ENCODE measurements around the gene USB1.
A peak's percentile ranks its signal among the peaks of the same experiment; 100 is the strongest.
"Not testable (repeated sequence)": the region's sequence is repeated elsewhere in the genome, so short reads cannot be mapped to it uniquely, and the experiment has no call there.

USB1 gene

DNA sequence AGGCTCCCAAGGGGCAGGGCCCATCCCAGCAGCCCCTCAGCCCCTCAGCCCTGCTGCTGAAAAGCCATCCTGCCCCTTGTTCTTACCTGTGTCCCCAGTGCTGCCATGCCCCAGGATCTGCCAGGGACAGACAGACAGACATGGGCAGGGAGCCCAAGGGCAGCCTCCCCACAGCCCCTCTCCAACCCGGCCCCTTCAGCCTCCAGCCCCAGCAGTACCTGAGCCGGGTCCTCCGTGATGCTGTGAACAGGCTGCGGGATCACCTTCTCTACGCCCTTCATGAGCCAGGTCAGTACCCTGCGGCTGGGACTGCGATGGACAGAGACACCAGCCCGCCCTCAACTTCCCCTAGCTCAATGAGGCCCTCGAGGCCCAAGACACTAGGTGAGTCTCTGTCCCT lies 38.5 kb upstream of the USB1 start:
- Mint-ChIP-seq H3K36me3 (no peaks in the 10 kb centered on the region), H3K4me1 (no peaks in the 10 kb centered on the region), H3K4me3 (no peak overlapping the region), H3K27ac (no peak overlapping the region), H3K9me3 (peaks cover 2% of the 10 kb centered on the region), H3K27me3 (peaks cover 54% of the 10 kb centered on the region)
- ATAC-seq, result no peak

DNA sequence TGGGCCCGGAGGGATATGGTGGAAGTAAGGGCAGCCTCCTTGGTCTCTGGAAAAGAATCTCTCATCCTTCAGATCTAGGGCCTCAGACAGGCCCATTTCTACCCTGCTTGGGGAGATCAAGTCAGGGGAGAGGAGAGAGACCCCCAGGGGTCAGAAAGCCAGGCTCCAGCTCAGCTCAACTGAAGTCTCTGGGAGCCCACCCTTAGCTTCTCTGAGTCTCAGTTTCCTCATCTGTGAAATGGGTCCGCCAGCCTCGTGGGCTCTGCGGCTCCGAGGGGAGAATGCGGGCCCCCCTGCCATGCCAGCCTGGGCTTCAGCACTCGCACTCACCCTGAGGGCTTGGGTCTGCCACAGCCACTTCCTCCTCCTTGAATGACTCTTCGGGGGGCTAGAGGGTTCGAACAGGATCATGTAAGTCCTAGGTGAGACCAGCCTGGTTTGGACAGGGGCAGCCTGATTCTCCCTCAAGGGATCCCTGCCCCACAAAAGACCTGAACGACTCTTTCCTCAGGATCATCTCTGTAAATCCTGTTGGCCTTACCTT lies 37.0 kb upstream of the USB1 start:
- Mint-ChIP-seq H3K27me3 (peaks cover 40% of the 10 kb centered on the region), H3K27ac (no peak overlapping the region), H3K9me3 (peaks cover 2% of the 10 kb centered on the region), H3K36me3 (no peaks in the 10 kb centered on the region), H3K4me1 (no peaks in the 10 kb centered on the region), H3K4me3 (no peak overlapping the region)
- no peak for ATAC-seq

DNA sequence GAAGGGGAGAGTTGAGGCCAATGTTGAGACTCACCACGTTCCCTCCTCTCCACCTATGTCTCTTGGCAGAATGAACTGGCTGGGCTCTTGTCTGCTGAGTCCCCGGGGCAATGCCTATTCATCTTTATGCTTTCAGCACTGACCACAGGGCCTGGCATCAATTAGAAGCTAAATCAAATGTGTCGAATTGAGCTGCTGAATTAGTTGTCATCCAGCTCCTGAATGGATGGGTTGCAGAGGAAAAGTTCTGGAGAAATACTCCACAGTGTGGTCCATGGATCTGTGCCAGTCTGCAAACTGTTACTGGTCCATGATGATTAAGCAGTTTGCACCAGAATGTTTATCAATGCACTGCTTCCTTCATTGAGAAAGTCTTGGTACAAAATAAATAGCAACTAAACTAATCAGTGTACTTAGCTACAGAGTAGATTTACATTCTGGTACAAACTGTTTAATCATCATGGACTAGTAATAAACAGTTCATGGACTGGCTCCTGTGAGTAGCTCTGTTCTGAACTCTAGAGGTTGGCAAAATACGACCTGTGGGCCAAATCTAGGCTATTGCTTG lies 34.9 kb upstream of the USB1 start:
- no peak overlapping the region for H3K4me3 Mint-ChIP-seq
- H3K27ac Mint-ChIP-seq, result no peak overlapping the region
- peaks cover 2% of the 10 kb centered on the region for H3K9me3 Mint-ChIP-seq
- no peak for ATAC-seq
- no peaks in the 10 kb centered on the region for H3K4me1 Mint-ChIP-seq
- peaks cover 40% of the 10 kb centered on the region for H3K27me3 Mint-ChIP-seq
- H3K36me3 Mint-ChIP-seq, result no peaks in the 10 kb centered on the region

DNA sequence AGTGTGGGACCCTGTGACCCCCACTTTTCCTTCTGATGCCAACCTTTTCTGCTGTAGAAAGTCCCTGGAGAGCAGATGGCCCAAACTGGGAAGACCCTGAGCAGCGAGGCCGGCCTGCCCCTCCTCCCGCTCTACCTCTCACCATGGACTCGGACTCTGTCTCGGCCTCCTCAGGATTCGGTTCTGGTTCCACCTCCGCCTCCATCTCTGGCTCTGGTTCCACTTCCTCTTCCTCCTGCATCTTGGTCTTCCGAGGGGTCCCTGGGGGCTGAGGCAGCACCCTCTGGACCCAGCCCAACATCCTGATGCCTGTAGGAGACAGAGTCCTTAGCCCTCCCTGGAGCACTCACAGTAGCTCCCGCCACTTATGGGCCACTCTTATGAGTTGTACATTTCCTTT lies 34.2 kb upstream of the USB1 start:
- Mint-ChIP-seq H3K27ac (no peak overlapping the region), H3K9me3 (peaks cover 2% of the 10 kb centered on the region), H3K36me3 (no peaks in the 10 kb centered on the region), H3K4me3 (no peak overlapping the region), H3K4me1 (no peaks in the 10 kb centered on the region), H3K27me3 (peaks cover 40% of the 10 kb centered on the region)
- no peak for ATAC-seq

DNA sequence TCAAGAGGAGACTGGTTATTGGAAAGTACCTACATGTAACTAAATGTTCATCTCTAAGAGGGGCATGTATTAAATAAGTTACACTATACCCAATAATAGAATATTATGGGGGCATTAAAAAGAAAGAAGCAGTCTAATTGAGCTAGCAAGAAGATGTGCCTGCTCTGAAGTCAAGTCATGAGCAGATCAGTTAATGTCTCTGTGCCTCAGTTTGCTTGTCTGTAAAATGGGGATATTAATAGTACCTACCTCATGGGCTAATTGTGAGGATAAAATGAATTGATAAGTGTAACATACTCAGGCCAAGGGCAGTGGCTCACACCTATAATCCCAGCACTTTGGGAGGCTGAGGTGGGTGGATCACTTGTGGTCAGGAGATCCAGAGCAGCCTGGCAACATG lies 33.3 kb upstream of the USB1 start:
- Mint-ChIP-seq H3K4me3 (no peak overlapping the region), H3K9me3 (peaks cover 2% of the 10 kb centered on the region), H3K27ac (no peak overlapping the region), H3K27me3 (peaks cover 40% of the 10 kb centered on the region), H3K36me3 (no peaks in the 10 kb centered on the region), H3K4me1 (no peaks in the 10 kb centered on the region)
- ATAC-seq, result no peak

DNA sequence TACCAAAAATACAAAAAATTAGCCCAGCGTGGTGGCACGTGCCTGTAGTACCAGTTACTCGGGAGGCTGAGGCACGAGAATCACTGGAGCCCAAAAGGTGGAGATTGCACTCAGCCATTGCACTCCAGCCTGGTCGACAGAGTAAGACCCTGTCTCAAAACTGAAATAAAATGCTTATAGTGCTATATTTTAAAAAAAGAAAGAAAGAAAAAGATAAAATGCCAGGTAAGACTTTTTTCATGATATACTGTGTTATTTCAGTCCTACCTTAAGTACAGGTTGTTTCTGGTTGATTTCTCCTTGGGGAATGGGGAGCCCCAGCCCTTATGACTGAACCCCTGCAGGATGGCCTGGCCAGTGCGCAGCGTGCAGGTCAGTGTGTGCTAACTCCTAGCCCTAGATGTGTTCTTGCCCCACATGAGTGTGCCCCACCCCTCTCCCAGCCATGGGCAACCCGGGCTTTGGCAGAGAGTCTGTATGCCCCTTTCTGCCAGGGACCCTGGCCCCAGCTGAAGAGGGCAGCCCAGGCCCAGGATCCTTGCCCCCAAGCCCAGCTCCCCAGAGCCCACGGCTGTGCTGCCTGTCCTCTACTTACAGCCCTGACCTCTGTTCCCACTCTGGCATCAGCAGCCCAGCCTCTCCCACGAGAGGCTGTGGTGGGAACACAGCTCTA lies 31.6 kb upstream of the USB1 start:
- Mint-ChIP-seq H3K27me3 (peaks cover 39% of the 10 kb centered on the region), H3K27ac (no peak overlapping the region), H3K36me3 (no peaks in the 10 kb centered on the region), H3K9me3 (peaks cover 2% of the 10 kb centered on the region), H3K4me3 (no peak overlapping the region), H3K4me1 (no peaks in the 10 kb centered on the region)
- peak; percentile 18 for ATAC-seq

DNA sequence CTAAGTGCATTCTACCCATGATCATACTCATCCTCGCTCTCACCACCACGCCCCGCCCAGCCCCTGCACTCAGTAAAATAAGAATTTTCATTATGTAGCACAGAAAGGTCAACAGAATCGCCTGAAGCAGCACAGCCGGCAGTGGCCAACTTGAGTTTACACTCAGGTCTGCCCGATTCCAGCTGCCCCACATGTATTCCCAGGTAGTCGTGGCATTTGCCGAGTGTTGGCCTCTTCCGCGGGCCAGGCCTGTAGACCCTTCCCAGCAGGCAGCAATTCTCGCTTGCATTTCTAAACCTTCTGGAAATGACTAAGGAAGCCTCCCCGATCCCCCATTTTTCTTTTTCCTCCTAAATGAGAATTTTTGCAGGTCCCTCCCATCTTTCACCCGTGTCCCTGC lies 30.9 kb upstream of the USB1 start:
- Mint-ChIP-seq H3K27ac (no peak overlapping the region), H3K36me3 (no peaks in the 10 kb centered on the region), H3K27me3 (peaks cover 39% of the 10 kb centered on the region), H3K4me3 (no peak overlapping the region), H3K4me1 (no peaks in the 10 kb centered on the region), H3K9me3 (no peaks in the 10 kb centered on the region)
- no peak for ATAC-seq

DNA sequence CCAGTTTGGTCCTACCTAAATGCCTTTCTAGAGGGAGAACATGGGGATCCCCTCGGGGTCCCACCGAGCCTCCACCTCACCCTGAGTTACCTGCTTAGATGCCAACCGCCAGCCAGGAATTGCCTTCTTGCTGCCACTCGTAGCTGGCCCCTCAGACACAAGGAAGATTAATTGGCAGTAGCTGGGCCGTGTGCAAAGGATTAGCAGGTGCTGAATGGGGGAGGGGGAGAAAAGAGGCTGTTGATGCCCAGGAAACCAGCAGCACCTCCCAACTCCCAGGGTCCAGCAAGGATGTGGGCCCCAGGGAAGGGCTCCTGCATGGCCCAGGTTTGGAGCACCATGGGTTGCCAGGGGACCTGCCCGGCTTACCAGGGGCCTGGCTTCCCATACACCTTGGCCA lies 30.2 kb upstream of the USB1 start, which contains the start of gene CNGB1:
Gene CNGB1, minus strand, starts transcription at position 159 of the 400 bp plus-strand sequence. CDS start 3,842 bp downstream, outside the sequence.
- Mint-ChIP-seq H3K4me1 (no peaks in the 10 kb centered on the region), H3K9me3 (no peaks in the 10 kb centered on the region), H3K4me3 (no peak within 1 kb of the TSS), H3K27ac (no peak within 1 kb of the TSS), H3K36me3 (no peaks in the 10 kb centered on the region), H3K27me3 (peaks cover 39% of the 10 kb centered on the region)
- ATAC-seq, result no peak

DNA sequence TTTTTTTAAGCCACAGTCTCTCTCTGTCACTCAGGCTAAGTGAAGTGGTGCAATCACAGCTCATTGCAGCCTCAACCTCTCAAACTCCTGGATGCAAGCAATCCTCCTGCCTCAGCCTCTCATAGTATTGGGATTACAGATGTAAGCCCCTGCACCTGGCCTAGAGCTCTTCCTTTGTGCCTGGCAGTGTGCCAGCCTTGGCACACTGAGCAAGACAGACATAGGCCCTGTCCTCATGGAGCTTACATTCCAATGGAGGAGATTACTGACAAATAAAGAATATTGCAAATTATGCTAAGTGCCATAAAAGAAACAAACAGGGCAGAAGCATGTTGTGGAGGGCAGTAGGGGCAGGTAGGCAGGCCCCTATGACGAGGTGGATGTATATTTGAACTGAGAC lies 29.4 kb upstream of the USB1 start:
- ATAC-seq, result no peak
- H3K36me3 Mint-ChIP-seq, result no peaks in the 10 kb centered on the region
- H3K27me3 Mint-ChIP-seq, result peaks cover 39% of the 10 kb centered on the region
- no peak overlapping the region for H3K4me3 Mint-ChIP-seq
- H3K9me3 Mint-ChIP-seq, result no peaks in the 10 kb centered on the region
- no peak overlapping the region for H3K27ac Mint-ChIP-seq
- no peaks in the 10 kb centered on the region for H3K4me1 Mint-ChIP-seq

DNA sequence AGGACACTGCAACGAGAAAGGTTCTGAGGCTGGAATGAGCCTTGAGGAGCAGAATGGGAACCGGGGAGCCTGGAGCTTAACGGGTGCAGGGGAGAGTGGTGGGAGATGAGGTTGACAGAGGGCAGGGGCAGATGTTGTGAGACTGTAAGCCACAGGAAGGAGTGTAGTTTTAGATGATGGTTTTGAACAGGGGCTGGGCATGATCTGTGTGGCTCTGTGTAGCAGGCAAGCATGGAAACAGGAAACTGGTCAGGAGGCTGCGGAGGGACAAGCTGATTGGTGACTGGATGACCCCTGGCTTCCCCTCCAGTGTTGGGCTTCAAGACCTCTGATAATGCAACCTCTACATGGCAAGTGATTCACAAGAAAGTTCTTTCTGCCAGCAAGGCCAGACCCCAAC lies 28.9 kb upstream of the USB1 start:
- Mint-ChIP-seq H3K9me3 (no peaks in the 10 kb centered on the region), H3K4me1 (no peaks in the 10 kb centered on the region), H3K4me3 (no peak overlapping the region), H3K27me3 (peaks cover 39% of the 10 kb centered on the region), H3K36me3 (no peaks in the 10 kb centered on the region), H3K27ac (no peak overlapping the region)
- no peak for ATAC-seq

DNA sequence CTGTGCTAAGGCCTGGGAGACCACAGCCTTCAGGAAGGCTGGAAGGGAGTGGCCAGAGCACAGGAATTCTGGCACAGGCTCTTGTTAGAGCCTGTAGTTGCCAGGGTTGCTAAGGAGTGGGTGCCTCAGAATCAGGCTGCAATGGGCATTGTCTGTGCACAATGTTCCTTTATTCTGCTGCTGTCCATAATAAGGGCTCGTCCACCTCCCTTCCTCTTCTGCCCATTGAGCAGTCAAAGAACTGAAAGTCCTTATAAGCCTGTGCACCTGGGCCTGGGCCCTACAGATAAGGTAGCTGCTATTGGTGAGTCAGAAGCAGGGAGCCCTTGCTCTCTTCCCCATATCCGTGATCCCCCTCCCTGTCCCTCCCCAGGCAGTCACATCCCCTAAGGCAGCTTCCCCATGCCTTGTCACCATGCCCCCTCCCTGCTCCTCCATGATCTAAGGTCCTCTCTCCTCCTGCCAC lies 24.8 kb upstream of the USB1 start:
- Mint-ChIP-seq H3K27ac (no peak overlapping the region), H3K36me3 (no peaks in the 10 kb centered on the region), H3K4me1 (no peaks in the 10 kb centered on the region), H3K9me3 (no peaks in the 10 kb centered on the region), H3K4me3 (no peak overlapping the region), H3K27me3 (peaks cover 43% of the 10 kb centered on the region)
- ATAC-seq, result no peak

DNA sequence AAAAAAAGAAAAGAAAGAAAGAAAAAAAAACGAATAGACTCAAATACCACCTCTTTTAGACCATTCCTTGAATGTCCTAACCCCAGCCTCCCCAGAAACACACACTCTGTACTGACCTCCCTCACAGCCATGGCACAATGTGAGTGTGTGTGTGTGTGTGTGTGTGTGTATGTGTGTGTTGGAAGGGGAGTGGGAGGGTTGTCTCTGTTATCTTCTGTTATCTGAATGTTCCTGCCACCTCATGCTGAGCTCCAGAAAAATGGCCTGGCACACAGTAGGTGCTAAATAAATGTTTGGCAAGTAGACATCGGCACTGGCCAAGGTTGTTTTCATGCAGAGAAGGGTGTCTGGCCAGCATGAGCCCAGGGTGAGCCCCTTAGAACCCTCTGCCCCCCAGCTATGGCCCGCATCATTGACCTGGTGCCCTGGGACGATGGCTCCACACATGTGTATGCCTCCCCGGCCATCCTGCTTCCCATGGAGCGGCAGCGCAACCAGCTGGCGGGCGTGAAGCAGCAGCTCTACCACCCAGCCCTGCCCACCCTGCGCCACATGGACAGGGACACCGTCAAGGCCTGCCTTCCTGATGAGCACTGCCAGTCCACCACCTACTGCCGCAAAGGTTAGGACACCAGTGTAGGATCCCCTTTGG lies 23.7 kb upstream of the USB1 start:
- H3K9me3 Mint-ChIP-seq, result no peaks in the 10 kb centered on the region
- no peak overlapping the region for H3K4me3 Mint-ChIP-seq
- H3K27me3 Mint-ChIP-seq, result peaks cover 43% of the 10 kb centered on the region
- ATAC-seq, result no peak
- H3K4me1 Mint-ChIP-seq, result peaks cover 6% of the 10 kb centered on the region
- no peak overlapping the region for H3K27ac Mint-ChIP-seq
- H3K36me3 Mint-ChIP-seq, result no peaks in the 10 kb centered on the region

DNA sequence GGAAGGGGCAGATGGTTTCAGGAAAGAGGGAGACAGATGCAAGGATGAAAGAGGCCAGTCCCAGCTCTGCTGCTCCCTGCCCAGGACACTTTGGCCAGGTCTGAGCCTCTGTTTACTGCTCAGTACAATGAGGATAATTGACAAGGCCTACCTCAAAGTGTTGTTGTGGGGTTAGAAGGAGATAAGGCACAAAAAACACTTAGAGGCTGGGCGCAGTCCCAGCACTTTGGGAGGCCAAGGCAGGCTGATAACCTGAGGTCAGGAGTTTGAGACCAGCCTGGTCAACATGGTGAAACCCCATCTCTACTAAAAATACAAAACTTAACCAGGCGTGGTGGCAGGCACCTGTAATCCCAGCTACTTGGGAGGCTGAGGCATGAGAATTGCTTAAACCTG lies 23.1 kb upstream of the USB1 start:
- H3K27me3 Mint-ChIP-seq, result peaks cover 38% of the 10 kb centered on the region
- H3K9me3 Mint-ChIP-seq, H3K4me3 Mint-ChIP-seq, H3K36me3 Mint-ChIP-seq, H3K27ac Mint-ChIP-seq, ATAC-seq, H3K4me1 Mint-ChIP-seq: not testable (repeated sequence)

DNA sequence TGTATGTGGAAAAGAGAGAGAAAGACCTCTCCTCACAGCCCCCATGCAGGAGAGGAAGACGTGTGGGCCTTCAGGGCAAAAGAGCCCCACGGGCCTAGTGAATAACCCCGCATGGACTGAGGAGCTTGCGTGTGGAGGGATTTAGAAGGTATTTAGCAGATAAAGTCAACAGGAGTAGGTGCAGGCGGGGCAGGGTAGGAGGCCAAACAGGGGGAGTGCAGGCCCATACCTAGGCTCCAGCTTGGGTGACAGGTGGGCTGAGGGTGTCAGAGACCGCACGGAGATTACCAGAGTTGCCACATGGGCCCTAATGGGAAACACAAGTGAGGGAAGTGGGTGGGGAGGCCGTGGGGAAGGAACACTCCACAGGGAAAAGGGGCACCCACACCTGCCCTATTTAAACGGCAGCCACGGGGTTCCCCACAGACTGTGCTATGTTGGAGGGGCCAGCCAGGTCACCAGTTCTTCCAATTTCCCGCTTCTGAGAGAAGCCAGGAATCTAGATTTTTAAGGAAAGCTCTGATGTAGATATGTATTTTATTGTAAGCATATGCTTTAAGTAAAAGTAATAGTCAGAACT lies 22.1 kb upstream of the USB1 start:
- no peaks in the 10 kb centered on the region for H3K9me3 Mint-ChIP-seq
- H3K27ac Mint-ChIP-seq, result no peak overlapping the region
- H3K4me3 Mint-ChIP-seq, result no peak overlapping the region
- H3K27me3 Mint-ChIP-seq, result peaks cover 37% of the 10 kb centered on the region
- peaks cover 7% of the 10 kb centered on the region for H3K4me1 Mint-ChIP-seq
- H3K36me3 Mint-ChIP-seq, result no peaks in the 10 kb centered on the region
- no peak for ATAC-seq

DNA sequence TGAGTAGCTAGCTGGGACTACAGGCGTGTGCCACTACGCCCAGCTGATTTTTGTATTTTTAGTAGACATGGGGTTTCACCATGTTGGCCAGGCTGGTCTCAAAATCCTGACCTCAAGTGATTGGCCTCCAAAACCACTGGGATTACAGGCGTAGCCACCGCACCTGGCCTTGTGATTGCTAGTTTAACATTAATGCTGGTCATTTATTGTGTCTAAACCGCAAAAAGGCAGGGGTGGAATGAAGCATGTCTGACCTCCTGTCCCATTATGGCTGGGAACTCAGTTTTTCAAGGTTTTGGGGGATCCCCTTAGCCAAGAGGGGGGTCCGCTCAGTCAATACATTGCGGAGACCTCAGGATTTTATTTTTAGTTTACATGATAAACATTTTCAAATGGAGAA lies 19.6 kb upstream of the USB1 start:
- Mint-ChIP-seq H3K4me3 (no peak overlapping the region), H3K27ac (no peak overlapping the region), H3K4me1 (peaks cover 23% of the 10 kb centered on the region), H3K27me3 (peaks cover 55% of the 10 kb centered on the region), H3K9me3 (no peaks in the 10 kb centered on the region), H3K36me3 (no peaks in the 10 kb centered on the region)
- ATAC-seq, result no peak
